Keratinocyte (primary cell): Measurements from ENCODE around the gene CATSPER1. TPM values are rescaled to one million over a fixed set of nuclear protein-coding genes. Genes with fewer than 3 reads are reported as not detected.

Experiments used
- DNase-seq: peaks from one replicate; pipeline ENCODE4 v3.0.0-alpha.2; 2011; ENCODE audit warnings: low read depth, missing footprints, low spot score
- FAIRE-seq: peaks from 2 replicates; lab custom pipeline; 2011; peaks lifted over from hg19 to GRCh38; lab: Jason Lieb, UNC
- H2AFZ ChIP-seq: 2 replicates; pipeline ENCODE4 v1.6.0; 2012; ENCODE audit warnings: low read length, control low read depth, inconsistent platforms; ENCODE audit not compliant: control insufficient read depth
- H3K27ac ChIP-seq: 2 replicates; pipeline ENCODE4 v1.5.1; 2011; ENCODE audit warnings: low read length; ENCODE audit not compliant: control insufficient read depth, insufficient read depth
- H3K27me3 ChIP-seq: 3 replicates; pipeline ENCODE4 v1.6.0; 2011; ENCODE audit warnings: low read length; ENCODE audit not compliant: control insufficient read depth, insufficient read depth; ENCODE audit errors: extremely low read depth
- H3K36me3 ChIP-seq, 2 experiments: 2 replicates in 1 of 2; 3 replicates in 1 of 2; pipeline ENCODE4 v1.5.1; 2011; ENCODE audit warnings: low read length in 2 of 2, mild to moderate bottlenecking in 1 of 2; ENCODE audit not compliant: control insufficient read depth in 2 of 2, insufficient read depth in 2 of 2; ENCODE audit errors: extremely low read depth in 1 of 2
- H3K4me1 ChIP-seq: 3 replicates; pipeline ENCODE4 v1.5.1; 2011; ENCODE audit warnings: low read length; ENCODE audit not compliant: control insufficient read depth, insufficient read depth; ENCODE audit errors: extremely low read depth
- H3K4me2 ChIP-seq: 3 replicates; pipeline ENCODE4 v1.6.0; 2011; ENCODE audit warnings: low read depth, low read length; ENCODE audit not compliant: control insufficient read depth, insufficient read depth; ENCODE audit errors: extremely low read depth
- H3K4me3 ChIP-seq, 3 experiments: fragments of 200-600 bp in 1 of 3; sonication (generic) in 1 of 3; 2 replicates in 2 of 3; 3 replicates in 1 of 3; pipeline ENCODE4 v1.5.1; 2011 to 2016; ENCODE audit warnings: low read length in 3 of 3, mild to moderate bottlenecking in 3 of 3, control low read depth in 2 of 3, inconsistent platforms in 1 of 3, low read depth in 1 of 3, mixed read lengths in 1 of 3, mixed run types in 1 of 3, moderate library complexity in 1 of 3; ENCODE audit not compliant: control insufficient read depth in 2 of 3, insufficient read depth in 2 of 3; ENCODE audit errors: extremely low read depth in 1 of 3
- H3K79me2 ChIP-seq: 2 replicates; pipeline ENCODE4 v1.6.0; 2012; ENCODE audit warnings: low read length; ENCODE audit not compliant: control insufficient read depth, insufficient read depth
- H3K9ac ChIP-seq: 3 replicates; pipeline ENCODE4 v1.6.0; 2011; ENCODE audit warnings: low read length; ENCODE audit not compliant: control insufficient read depth, insufficient read depth; ENCODE audit errors: extremely low read depth
- H3K9me1 ChIP-seq: 3 replicates; pipeline ENCODE4 v1.6.0; 2011; ENCODE audit warnings: low read length; ENCODE audit not compliant: control insufficient read depth, insufficient read depth; ENCODE audit errors: extremely low read depth
- H3K9me3 ChIP-seq: 2 replicates; pipeline ENCODE4 v1.5.1; 2012; ENCODE audit warnings: low read depth, low read length; ENCODE audit not compliant: control insufficient read depth
- H4K20me1 ChIP-seq: 3 replicates; pipeline ENCODE4 v1.6.0; 2011; ENCODE audit warnings: low read length; ENCODE audit not compliant: control insufficient read depth, insufficient read depth; ENCODE audit errors: extremely low read depth
- CTCF ChIP-seq, 3 experiments: IDR thresholded peaks in 1 of 3; conservative IDR thresholded peaks in 1 of 3; optimal IDR thresholded peaks in 1 of 3; 2 replicates in 2 of 3; 3 replicates in 1 of 3; pipeline versions ENCODE3 to v1.5.1; 2011; ENCODE audit warnings: low read length in 3 of 3, mild to moderate bottlenecking in 3 of 3, moderate library complexity in 2 of 3, control low read depth in 1 of 3, inconsistent platforms in 1 of 3; ENCODE audit not compliant: insufficient read depth in 2 of 3; ENCODE audit errors: extremely low read depth in 1 of 3
- EZH2 ChIP-seq: IDR thresholded peaks from one replicate; pipeline ENCODE4 v1.6.1; 2012; ENCODE audit warnings: inconsistent platforms, mild to moderate bottlenecking, low read length, moderate library complexity
- dilution Hi-C: fragments of 300-500 bp; cut with MboI; formaldehyde crosslinking; loops from one replicate; pipeline ENCODE4 v1.7.0; 2020; ENCODE audit warnings: low sequenced_read_pairs; ENCODE audit not compliant: extremely low pct_ligation_motif_present
- polyA plus RNA-seq, 5 experiments: library from polyadenylated mRNA; depleted of rRNA in 3 of 5; stranded (reverse) in 3 of 5; stranded (forward) in 1 of 5; unstranded in 1 of 5; fragments of >200 nt; gene quantifications; 1 replicate in 1 of 5; 2 replicates in 3 of 5; 3 replicates in 1 of 5; pipeline versions ENCODE4 v1.2.1 to v1.2.3, GENCODE V29; 2011 to 2012; ENCODE audit warnings: missing spikeins in 2 of 5, low read depth in 1 of 5, low replicate concordance in 1 of 5

CATSPER1 gene
- polyA plus RNA-seq, 1 donor (not counting 4 experiments of a cell fraction or from before 2014, with no cell fraction given): not detected

GRCh38 chr11:66050581-66051231 is 24.4 kb upstream of the CATSPER1 start:
- peaks cover 31% of the 10 kb centered on the region for H3K79me2 ChIP-seq
- H3K9me3 ChIP-seq: no peaks in the 10 kb centered on the region
- no peak overlapping the region for H3K4me3 ChIP-seq
- TF ChIP-seq EZH2: no peak
- H3K9me1 ChIP-seq: no peaks in the 10 kb centered on the region
- H4K20me1 ChIP-seq: no peaks in the 10 kb centered on the region
- H3K27me3 ChIP-seq: peaks cover 6% of the 10 kb centered on the region
- DNase-seq: no peak
- peak overlapping the region; percentile 85 for H3K27ac ChIP-seq
- peaks cover 6 to 14% of the 10 kb centered on the region in 2 experiments for H3K36me3 ChIP-seq
- dilution Hi-C loops: no loop called here
- H3K4me2 ChIP-seq: peak overlapping the region; percentile 90
- no peak for FAIRE-seq
- H3K4me1 ChIP-seq: peaks cover 17% of the 10 kb centered on the region
- peak overlapping the region; percentile 94 for H3K9ac ChIP-seq
- H2AFZ ChIP-seq: peak overlapping the region; percentile 31

- Histone ChIP-seq H3K9ac (no peak within 1 kb of the TSS), H3K4me2 (no peak within 1 kb of the TSS)
- TF ChIP-seq CTCF (optimal IDR thresholded peaks at IDR 0.05 in 1 of 3, IDR thresholded peaks at IDR 0.05 in 1 of 3, conservative IDR thresholded peaks at IDR 0.05 in 1 of 3; ENCODE audit: extremely low read depth in 1 of 3, insufficient read depth in 2 of 3, low read length in 3 of 3) (no peak), EZH2 (no peak)
Observed at GRCh38 chr11:66048547-66049323, 22.5 kb upstream of the CATSPER1 start, which contains the start of gene GAL3ST3. Gene GAL3ST3 (minus strand): TSS chr11:66049161. CDS start chr11:66045415, 3,746 bp downstream.

More at GRCh38 chr11:66048547-66049323, 22.5 kb upstream of the CATSPER1 start, which contains the start of gene GAL3ST3:
- DNase-seq: no peak
- no peaks in the 10 kb centered on the region for H3K9me3 ChIP-seq
- no peaks in the 10 kb centered on the region for H3K36me3 ChIP-seq
- no peaks in the 10 kb centered on the region for H3K9me1 ChIP-seq
- no peaks in the 10 kb centered on the region for H4K20me1 ChIP-seq
- H3K4me1 ChIP-seq: peaks cover 17% of the 10 kb centered on the region
- H3K79me2 ChIP-seq: peaks cover 16% of the 10 kb centered on the region
- H3K27me3 ChIP-seq: peaks cover 11% of the 10 kb centered on the region
- H3K27ac ChIP-seq: no peak within 1 kb of the TSS
- FAIRE-seq: no peak
- H3K4me3 ChIP-seq: no peak within 1 kb of the TSS
- H2AFZ ChIP-seq: no peak within 1 kb of the TSS
- dilution Hi-C loops: no loop called here
